Keratinocyte (primary cell): Measurements from ENCODE around the gene SLC35A5.

Source experiments
- EZH2 ChIP-seq: IDR thresholded peaks from one replicate; pipeline ENCODE4 v1.6.1; 2012; ENCODE audit warnings: inconsistent platforms, mild to moderate bottlenecking, low read length, moderate library complexity
- TF ChIP-seq, protein P1 (sequence below), 3 experiments: IDR thresholded peaks in 1 of 3; conservative IDR thresholded peaks in 1 of 3; optimal IDR thresholded peaks in 1 of 3; 2 replicates in 2 of 3; 3 replicates in 1 of 3; pipeline versions ENCODE3 to v1.5.1; 2011; ENCODE audit warnings: low read length in 3 of 3, mild to moderate bottlenecking in 3 of 3, moderate library complexity in 2 of 3, control low read depth in 1 of 3, inconsistent platforms in 1 of 3; ENCODE audit not compliant: insufficient read depth in 2 of 3; ENCODE audit errors: extremely low read depth in 1 of 3

DNA sequence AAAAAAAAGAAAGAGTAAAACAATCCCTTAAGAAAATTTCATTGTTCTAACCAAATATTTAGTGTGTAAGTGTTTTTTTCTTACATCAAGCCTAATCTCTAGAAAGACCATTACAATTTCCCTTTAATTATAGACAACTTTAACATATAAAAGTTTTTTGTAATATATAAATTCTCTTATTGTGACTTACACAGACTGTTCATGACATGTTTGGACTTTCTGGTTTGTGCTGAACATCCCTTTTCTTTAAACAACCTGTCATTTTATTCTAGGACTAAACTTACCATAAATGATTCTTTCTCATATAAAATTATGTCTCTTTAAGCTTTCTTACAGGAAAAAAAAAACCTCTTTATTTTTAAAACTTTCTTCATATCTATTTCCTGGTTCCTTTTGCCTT, 49.5 kb upstream of the SLC35A5 start:
- TF ChIP-seq, protein P1, sequence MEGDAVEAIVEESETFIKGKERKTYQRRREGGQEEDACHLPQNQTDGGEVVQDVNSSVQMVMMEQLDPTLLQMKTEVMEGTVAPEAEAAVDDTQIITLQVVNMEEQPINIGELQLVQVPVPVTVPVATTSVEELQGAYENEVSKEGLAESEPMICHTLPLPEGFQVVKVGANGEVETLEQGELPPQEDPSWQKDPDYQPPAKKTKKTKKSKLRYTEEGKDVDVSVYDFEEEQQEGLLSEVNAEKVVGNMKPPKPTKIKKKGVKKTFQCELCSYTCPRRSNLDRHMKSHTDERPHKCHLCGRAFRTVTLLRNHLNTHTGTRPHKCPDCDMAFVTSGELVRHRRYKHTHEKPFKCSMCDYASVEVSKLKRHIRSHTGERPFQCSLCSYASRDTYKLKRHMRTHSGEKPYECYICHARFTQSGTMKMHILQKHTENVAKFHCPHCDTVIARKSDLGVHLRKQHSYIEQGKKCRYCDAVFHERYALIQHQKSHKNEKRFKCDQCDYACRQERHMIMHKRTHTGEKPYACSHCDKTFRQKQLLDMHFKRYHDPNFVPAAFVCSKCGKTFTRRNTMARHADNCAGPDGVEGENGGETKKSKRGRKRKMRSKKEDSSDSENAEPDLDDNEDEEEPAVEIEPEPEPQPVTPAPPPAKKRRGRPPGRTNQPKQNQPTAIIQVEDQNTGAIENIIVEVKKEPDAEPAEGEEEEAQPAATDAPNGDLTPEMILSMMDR (optimal IDR thresholded peaks at IDR 0.05 in 1 of 3, IDR thresholded peaks at IDR 0.05 in 1 of 3, conservative IDR thresholded peaks at IDR 0.05 in 1 of 3; ENCODE audit: extremely low read depth in 1 of 3, insufficient read depth in 2 of 3, low read length in 3 of 3): no peak
- no peak for TF ChIP-seq EZH2
